ENCODE data around the gene SLITRK5. TPM values are rescaled to one million over a fixed set of nuclear protein-coding genes. Genes with fewer than 3 reads are reported as not detected.

Gene SLITRK5
- total RNA-seq, 3 donors from 2014 or later (not counting 1 experiment from before 2014, with no cell fraction given): 0.02 to 0.10 (median 0.07) TPM

DNA sequence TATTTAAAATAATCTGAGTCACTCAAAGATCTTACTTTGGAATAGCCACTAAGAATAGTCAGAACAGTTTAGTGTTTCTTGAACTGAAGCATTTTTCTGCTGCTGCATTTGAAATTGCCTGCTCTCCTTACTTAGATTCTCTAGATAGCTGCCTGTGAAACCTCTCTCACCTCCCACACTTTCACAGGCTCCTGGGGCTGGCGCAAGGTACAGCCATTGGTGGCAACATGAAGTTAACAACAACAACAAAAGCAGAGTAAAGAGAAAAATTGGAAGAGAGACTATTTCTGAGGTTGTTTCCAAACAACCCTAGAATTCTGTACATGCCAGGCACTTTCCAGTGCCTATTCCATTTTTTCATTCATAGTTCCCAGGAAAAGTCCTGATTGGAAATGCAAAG, 25.3 kb downstream of the SLITRK5 start:
- Histone ChIP-seq H3K9me3 (ENCODE audit: control insufficient read depth, insufficient read depth, low read length) (no peaks in the 10 kb centered on the region), H3K36me3 (ENCODE audit: control insufficient read depth, insufficient read depth, low read length) (no peaks in the 10 kb centered on the region), H3K4me1 (ENCODE audit: control insufficient read depth, insufficient read depth, low read length) (no peaks in the 10 kb centered on the region), H3K27me3 (ENCODE audit: control insufficient read depth, insufficient read depth, low read length) (no peaks in the 10 kb centered on the region), H3K4me3 (ENCODE audit: low read length) (no peak overlapping the region), H3K27ac (ENCODE audit: low read length) (no peak overlapping the region)
- WGBS (ENCODE audit: insufficient coverage): 83% methylated on average over 1 of the region's 1 CpG
- intact Hi-C loops (cut with micrococcal nuclease): no loop called here
- Mint-ChIP-seq H3K9me3 (no peaks in the 10 kb centered on the region), H3K36me3 (no peaks in the 10 kb centered on the region), H3K27me3 (ENCODE audit: low read depth in 2 of 2) (no peaks in the 10 kb centered on the region), H3K4me1 (no peaks in the 10 kb centered on the region), H3K4me3 (no peak overlapping the region), H3K27ac (no peak overlapping the region)
- DNase-seq (no peak), ATAC-seq (no peak)
- TF ChIP-seq, protein P1, sequence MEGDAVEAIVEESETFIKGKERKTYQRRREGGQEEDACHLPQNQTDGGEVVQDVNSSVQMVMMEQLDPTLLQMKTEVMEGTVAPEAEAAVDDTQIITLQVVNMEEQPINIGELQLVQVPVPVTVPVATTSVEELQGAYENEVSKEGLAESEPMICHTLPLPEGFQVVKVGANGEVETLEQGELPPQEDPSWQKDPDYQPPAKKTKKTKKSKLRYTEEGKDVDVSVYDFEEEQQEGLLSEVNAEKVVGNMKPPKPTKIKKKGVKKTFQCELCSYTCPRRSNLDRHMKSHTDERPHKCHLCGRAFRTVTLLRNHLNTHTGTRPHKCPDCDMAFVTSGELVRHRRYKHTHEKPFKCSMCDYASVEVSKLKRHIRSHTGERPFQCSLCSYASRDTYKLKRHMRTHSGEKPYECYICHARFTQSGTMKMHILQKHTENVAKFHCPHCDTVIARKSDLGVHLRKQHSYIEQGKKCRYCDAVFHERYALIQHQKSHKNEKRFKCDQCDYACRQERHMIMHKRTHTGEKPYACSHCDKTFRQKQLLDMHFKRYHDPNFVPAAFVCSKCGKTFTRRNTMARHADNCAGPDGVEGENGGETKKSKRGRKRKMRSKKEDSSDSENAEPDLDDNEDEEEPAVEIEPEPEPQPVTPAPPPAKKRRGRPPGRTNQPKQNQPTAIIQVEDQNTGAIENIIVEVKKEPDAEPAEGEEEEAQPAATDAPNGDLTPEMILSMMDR (IDR thresholded peaks at IDR 0.05): no peak

DNA sequence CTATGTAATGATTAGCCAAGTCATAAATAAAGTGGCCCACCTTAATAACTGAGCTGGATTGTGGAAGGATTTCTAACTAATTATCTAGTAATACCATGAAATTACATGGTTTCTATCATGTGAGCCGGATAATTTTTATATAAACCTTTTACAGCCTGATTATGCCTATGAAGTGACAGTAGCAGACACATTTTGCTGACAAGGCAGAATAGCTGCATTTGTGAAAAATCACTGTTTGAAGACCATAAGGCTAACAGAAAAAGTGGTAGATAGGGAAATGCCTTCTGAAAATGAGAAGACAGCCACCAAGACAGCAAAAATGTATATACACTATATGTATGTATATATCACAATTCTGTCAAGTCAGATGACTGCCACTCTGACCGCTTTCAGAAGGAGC, 27.1 kb downstream of the SLITRK5 start:
- ATAC-seq (no peak), DNase-seq (no peak)
- WGBS (ENCODE audit: insufficient coverage): 78% methylated on average over 1 of the region's 2 CpGs
- H3K4me1 ChIP-seq (ENCODE audit: control insufficient read depth, insufficient read depth, low read length): no peaks in the 10 kb centered on the region
- intact Hi-C loops (cut with micrococcal nuclease): no loop called here
- H3K27me3 ChIP-seq (ENCODE audit: control insufficient read depth, insufficient read depth, low read length): no peaks in the 10 kb centered on the region
- Mint-ChIP-seq H3K4me1 (no peaks in the 10 kb centered on the region), H3K27me3 (ENCODE audit: low read depth in 2 of 2) (no peaks in the 10 kb centered on the region), H3K27ac (no peak overlapping the region), H3K36me3 (no peaks in the 10 kb centered on the region), H3K4me3 (no peak overlapping the region), H3K9me3 (no peaks in the 10 kb centered on the region)
- no peak overlapping the region for H3K4me3 ChIP-seq (ENCODE audit: low read length)
- TF ChIP-seq, protein P1 (IDR thresholded peaks at IDR 0.05): no peak
- no peaks in the 10 kb centered on the region for H3K36me3 ChIP-seq (ENCODE audit: control insufficient read depth, insufficient read depth, low read length)
- no peak overlapping the region for H3K27ac ChIP-seq (ENCODE audit: low read length)
- no peaks in the 10 kb centered on the region for H3K9me3 ChIP-seq (ENCODE audit: control insufficient read depth, insufficient read depth, low read length)

- no peak for DNase-seq
- H3K4me1 Mint-ChIP-seq: no peaks in the 10 kb centered on the region
These were observed 38.8 kb downstream of the SLITRK5 start for GRCh38 chr13:87709947-87710346.

DNA sequence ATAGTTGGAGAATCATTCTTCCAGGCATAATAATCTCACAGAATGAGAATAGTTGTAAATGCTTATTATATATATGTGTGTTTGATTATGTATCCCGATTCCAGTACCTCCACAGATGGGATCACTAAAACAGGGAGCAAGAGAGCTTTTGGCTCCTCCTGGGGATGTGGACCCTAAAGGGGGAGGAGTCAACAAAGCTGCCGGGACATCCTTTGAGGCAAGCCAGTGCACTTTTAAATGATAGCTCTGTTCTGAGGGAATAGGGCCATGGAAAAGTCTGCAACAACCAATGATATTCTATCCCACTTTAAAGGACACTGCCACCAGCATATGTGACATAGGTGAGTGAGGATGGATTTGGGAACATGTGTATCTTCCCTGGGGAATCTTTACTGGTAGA, 40.8 kb downstream of the SLITRK5 start:
- peaks cover 0 to 3% of the 10 kb centered on the region in 2 donors for H3K27me3 Mint-ChIP-seq (ENCODE audit: low read depth in 2 of 2)
- H3K36me3 Mint-ChIP-seq: no peaks in the 10 kb centered on the region
- H3K9me3 ChIP-seq (ENCODE audit: control insufficient read depth, insufficient read depth, low read length): no peaks in the 10 kb centered on the region
- no peaks in the 10 kb centered on the region for H3K4me1 ChIP-seq (ENCODE audit: control insufficient read depth, insufficient read depth, low read length)
- H3K27me3 ChIP-seq (ENCODE audit: control insufficient read depth, insufficient read depth, low read length): no peaks in the 10 kb centered on the region
- TF ChIP-seq, protein P1 (IDR thresholded peaks at IDR 0.05): no peak
- H3K4me3 ChIP-seq (ENCODE audit: low read length): no peak overlapping the region
- 85% methylated on average over 2 of the region's 2 CpGs for WGBS (ENCODE audit: insufficient coverage)
- no peak overlapping the region for H3K27ac Mint-ChIP-seq
- H3K27ac ChIP-seq (ENCODE audit: low read length): no peak overlapping the region
- H3K9me3 Mint-ChIP-seq: peaks cover 0 to 3% of the 10 kb centered on the region in 2 donors
- no peaks in the 10 kb centered on the region for H3K4me1 Mint-ChIP-seq
- DNase-seq: no peak
- no peak overlapping the region for H3K4me3 Mint-ChIP-seq
- intact Hi-C loops (cut with micrococcal nuclease): no loop called here
- no peaks in the 10 kb centered on the region for H3K36me3 ChIP-seq (ENCODE audit: control insufficient read depth, insufficient read depth, low read length)
- ATAC-seq: no peak

More at GRCh38 chr13:87709947-87710346, 38.8 kb downstream of the SLITRK5 start:
- H3K36me3 Mint-ChIP-seq: no peaks in the 10 kb centered on the region
- TF ChIP-seq, protein P1 (IDR thresholded peaks at IDR 0.05): no peak
- H3K27me3 Mint-ChIP-seq (ENCODE audit: low read depth in 2 of 2): peaks cover 0 to 5% of the 10 kb centered on the region in 2 donors
- Histone ChIP-seq H3K9me3 (ENCODE audit: control insufficient read depth, insufficient read depth, low read length) (no peaks in the 10 kb centered on the region), H3K27ac (ENCODE audit: low read length) (no peak overlapping the region), H3K36me3 (ENCODE audit: control insufficient read depth, insufficient read depth, low read length) (no peaks in the 10 kb centered on the region), H3K27me3 (ENCODE audit: control insufficient read depth, insufficient read depth, low read length) (no peaks in the 10 kb centered on the region), H3K4me1 (ENCODE audit: control insufficient read depth, insufficient read depth, low read length) (no peaks in the 10 kb centered on the region), H3K4me3 (ENCODE audit: low read length) (no peak overlapping the region)
- intact Hi-C loops (cut with micrococcal nuclease): no loop called here
- H3K4me3 Mint-ChIP-seq: no peak overlapping the region
- H3K27ac Mint-ChIP-seq: no peak overlapping the region
- no peak for ATAC-seq
- peaks cover 0 to 5% of the 10 kb centered on the region in 2 donors for H3K9me3 Mint-ChIP-seq
- 67% methylated on average over 1 of the region's 1 CpG for WGBS (ENCODE audit: insufficient coverage)

Data from natural killer cell (primary cell).